Amygdala (tissue), 56 donors: Measurements from ENCODE around the gene RABIF.
"Not testable (repeated sequence)": the region's sequence is repeated elsewhere in the genome, so short reads cannot be mapped to it uniquely, and the experiment has no call there.

Experiments
- DNase-seq, 56 donors: peaks; one replicate each; lab custom pipeline; 2025; lab: John Stamatoyannopoulos, UW

Gene RABIF

DNA sequence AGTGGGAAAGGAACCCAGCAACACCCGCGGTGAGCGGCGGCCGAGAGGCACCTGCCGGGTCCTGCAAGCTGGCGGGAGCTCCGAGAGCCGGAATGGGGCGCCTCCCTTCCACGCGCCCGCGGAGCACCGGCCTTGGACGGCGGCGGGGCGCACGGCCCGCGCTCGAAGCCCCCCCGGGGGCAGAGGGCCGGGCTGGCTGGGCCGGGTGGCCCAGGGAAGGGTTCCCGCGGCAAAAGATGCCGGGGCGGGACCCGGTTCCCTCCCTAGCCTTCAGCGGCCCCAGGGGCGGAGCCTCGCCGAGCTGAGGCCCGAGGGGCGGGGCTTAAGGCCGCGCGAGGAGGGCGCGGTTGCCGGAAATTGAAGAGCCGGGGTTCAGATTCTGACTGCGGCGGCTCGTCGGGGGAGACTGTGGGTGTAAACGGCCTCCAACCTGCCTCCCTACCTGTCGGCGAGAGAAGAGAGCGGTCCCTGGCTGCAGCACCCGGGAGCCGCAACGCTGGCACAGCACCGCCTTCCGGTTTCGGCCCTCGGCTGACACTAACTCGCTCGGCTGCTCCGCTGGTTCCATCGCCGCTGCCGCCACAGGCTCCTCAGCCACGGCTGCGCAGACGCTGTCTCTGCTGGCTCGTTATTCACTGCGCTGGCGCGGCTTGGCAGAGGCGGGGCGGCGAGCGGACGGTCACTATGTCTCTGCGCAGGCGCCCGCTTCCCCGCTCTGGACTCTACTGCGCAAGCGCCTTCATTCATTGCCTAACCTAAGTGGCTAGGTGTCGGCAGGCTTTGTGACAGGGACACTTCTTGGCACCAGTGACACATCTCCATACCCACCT lies at the start of gene RABIF:
Gene RABIF, minus strand, starts transcription at position 619 of the 830 bp plus-strand sequence. Its CDS starts 51 bp downstream, at position 568.
- DNase-seq: peak; percentile 39 to 98 (median 91)

DNA sequence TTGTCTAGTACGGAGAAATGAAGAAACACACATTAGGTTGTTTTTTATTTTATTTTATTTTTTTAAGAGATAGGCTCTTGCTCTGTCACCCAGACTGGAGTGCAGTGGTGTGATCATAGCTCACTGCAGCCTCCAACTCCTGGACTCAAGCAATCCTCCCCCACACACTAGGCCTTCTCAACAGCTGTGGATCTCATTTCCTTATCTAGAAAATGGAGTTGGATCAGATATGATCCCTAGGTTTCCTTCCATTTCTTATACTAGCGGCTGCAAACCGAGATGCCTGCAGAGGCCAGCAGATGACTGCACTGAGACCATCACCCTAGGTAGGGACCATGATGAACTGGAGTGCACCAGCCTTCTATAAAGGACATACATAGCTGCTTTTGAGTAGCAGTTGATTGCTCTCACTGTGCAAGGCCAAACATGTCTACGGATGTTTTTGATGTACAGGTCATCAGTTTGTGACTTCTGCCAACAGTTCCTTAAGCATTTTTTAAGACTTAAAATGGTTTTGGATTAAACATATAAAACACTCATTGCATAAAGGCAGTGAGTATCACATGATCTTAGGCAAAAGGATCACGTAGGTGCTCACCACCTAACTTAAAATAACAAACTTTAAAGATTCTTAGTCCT lies 49.5 kb upstream of the RABIF start:
- no peak for DNase-seq

DNA sequence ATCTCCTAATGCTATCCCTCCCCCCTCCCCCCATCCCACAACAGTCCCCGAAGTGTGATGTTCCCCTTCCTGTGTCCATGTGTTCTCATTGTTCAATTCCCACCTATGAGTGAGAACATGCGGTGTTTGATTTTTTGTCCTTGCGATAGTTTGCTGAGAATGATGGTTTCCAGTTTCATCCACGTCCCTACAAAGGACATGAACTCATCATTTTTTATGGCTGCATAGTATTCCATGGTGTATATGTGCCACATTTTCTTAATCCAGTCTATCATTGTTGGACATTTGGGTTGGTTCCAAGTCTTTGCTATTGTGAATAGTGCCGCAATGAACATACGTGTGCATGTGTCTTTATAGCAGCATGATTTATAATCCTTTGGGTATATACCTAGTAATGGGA lies 47.5 kb upstream of the RABIF start:
- DNase-seq: not testable (repeated sequence)

DNA sequence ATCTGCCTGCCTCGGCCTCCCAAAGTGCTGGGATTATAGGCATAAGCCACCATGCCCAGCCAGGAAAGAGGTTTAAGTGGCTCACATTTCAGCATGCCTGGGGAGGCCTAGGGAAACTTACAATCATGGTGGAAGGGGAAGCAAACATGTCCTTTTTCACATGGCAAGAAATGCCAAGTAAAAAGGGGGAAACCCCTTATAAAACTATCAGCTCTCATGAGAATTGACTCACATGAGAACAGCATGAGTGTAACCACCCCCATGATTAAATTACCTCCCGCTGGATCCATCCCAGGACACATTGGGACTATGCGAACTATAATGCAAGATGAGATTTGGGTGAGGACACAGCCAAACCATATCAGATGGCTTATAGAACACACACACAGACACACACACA lies 46.9 kb upstream of the RABIF start:
- no peak for DNase-seq

DNA sequence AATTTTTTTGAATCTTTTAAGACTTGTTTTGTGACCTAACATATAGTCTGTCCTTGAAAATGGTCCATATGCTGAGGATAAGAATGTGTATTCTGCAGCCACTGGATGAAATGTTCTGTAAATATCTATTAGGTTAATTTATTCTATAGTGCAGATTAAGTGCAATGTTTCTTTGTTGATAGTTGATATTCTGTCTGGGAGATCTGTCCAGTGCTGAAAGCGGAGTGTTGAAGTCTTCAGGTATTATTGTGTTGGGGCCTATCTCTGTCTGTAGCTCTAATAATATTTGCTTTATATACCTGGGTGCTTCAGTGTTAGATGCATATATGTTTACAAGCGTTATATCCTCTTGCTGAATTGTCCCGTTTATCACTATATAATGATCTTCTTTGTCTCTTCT lies 45.8 kb upstream of the RABIF start:
- DNase-seq: no peak

DNA sequence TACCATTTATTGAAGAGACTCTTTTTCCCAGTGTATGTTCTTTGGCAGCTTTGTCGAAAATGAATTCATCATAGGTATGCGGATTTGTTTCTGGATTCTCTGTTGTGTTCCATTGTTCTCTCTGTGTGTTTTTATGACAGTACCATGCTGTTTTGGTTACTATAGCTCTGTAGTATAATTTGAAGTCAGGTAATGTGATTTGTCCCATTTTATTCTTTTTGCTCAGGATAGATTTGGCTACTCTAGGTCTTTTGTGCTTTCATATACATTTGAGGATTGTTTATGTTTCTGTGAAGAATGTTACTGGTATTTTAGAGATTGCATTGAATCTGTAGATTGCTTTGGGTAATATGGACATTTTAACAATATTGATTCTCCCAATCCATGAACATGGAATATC lies 43.5 kb upstream of the RABIF start:
- DNase-seq: no peak

DNA sequence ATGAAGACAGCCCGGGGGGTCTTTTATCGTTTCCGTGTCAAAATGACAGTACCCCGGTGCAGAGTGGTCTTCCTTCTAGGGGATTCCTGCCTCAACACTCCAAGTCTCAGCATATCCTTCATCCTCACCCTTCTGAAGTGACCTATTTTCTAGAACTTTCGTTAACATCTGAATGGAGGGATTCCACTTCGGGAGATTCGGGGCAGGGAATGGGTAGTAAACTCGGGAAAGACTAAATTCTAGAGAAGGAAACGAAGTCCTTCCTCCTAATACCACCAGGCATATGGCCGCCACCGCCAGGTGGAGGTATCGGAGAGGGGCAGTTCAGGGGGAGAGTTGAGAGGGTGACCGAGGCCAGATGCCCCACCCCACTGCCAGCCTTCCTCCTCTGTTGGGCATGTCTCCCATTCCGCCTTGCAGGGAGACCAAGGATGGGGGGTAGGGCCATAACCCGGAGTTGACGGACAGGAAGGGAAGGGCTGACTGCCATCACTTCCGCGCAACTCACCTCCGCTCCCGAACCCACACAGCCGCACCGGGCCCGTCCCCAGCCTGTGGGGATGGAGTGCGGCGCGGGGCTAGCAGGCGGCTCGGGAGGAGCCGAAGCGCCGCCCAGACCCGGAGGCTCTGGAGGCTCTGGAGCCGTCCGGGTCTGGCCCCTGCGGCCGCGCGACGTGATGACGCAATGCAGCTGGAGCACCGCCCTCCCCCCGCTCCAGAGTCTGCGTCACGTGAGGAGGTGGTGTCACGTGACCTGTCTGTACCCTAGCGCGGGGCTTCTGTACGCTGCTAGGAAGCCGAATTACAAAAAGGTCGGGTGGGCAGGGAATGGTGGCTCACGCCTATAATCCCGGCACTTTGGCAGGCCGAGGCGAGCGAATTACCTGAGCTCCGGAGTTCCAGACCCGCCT lies 37.9 kb upstream of the RABIF start, which contains the start of gene KLHL12:
Gene KLHL12, minus strand, starts transcription at position 654 of the 911 bp plus-strand sequence. CDS start 2,072 bp downstream, outside the sequence.
- peak; percentile 47 to 97 (median 89) for DNase-seq

DNA sequence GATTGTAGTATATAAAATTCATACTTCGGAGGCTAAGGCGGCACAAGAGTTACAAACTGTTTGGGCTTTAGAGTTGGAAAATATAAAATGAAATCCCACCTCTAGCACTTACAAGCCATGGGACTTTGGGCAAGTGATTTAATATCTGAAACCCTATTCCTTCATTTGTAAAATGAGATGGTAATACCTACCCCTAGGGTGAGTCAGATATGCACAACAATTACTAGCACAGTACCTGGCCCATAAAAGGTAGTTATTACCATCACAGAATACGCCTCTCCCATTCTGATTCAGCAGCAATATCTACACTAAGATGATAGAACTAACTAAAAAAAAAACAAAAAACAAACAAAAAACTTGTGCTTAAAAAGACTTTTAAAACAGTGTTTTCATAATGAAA lies 34.6 kb upstream of the RABIF start:
- DNase-seq: no peak

DNA sequence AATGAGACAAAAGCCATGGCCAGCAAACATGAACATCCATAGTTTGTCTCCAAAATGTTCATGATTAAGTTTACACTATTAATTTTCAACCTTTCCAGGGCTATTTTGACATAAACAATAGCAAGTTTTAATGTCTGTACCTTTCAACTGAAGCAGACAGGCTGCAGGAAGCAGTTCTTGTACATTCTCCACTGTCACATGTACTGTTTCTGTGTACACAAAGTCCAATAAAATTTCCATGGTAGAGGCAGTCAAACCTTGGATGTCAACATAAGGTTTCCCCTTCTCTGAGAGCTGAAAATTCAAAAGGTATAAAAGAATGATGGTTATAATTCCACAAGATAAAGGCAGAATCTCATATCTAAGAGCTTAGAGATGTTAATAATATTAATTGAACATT lies 30.7 kb upstream of the RABIF start:
- no peak for DNase-seq

DNA sequence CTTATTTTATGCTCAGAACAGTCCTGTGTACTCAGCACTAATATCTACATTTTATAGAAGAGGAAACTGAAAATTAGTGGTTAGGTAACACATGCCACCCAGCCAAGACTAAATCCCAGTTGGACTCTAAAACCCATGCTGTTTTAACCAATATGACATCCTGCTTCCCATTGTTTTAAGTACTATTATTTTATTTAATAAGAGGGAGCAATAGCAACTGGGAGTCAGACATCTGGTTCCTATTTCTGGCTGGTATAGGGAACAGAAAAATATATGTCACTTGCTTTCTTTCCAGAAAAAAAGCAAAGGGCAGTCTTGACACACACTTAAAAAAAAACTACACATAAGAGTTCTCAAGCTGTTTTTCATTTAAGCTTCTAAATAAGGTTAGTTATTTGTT lies 26.2 kb upstream of the RABIF start:
- no peak for DNase-seq

DNA sequence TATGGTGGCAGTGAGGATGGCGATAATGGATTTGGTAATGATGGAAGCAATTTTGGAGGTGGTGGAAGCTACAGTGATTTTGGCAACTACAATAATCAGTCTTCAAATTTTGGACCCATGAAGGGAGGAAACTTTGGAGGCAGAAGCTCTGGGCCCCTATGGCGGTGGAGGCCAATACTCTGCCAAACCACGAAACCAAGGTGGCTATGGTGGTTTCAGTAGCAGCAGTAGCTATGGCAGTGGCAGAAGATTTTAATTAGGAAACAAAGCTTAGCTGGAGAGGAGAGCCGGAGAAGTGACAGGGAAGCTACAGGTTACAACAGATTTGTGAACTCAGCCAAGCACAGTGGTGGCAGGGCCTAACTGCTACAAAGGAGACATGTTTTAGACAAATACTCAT lies 23.5 kb upstream of the RABIF start:
- not testable (repeated sequence) for DNase-seq

DNA sequence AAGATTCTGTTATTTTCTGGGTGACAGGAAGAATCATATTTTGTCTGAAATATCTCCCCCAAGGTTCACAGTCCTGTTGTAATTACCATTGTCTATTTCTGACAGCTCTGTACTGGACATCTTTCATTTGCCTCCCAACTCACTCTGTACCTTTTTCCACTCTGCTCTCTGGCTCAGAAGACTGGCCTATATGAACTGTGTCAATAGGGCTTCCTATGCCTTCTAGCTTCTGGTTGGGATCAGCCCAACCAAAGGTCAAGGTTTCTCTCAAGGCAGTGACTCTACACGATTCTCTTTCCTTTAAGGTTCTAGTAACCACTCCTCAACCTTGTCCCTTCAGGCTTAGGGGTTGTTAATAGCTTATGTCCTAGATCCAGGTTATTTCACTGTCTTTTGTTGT lies 20.5 kb upstream of the RABIF start:
- no peak for DNase-seq

DNA sequence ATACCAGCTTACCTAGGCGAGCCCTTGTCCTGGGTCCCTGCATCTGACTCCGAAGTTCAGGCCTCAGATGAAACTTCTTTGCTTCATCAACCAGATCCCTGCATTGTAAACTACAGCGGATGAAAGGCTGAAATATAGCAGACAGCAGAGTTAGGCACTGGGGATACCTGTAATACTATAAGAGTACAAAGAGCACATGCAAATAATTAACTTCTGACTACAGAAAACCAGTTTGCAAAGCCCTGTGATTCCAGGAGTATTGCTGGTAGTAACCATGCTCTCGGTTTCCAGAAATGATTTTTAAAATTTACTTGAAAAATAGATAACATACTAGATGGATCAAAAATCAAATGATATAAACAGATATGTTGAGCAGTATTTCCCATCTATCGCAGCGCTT lies 20.0 kb upstream of the RABIF start:
- DNase-seq: no peak

DNA sequence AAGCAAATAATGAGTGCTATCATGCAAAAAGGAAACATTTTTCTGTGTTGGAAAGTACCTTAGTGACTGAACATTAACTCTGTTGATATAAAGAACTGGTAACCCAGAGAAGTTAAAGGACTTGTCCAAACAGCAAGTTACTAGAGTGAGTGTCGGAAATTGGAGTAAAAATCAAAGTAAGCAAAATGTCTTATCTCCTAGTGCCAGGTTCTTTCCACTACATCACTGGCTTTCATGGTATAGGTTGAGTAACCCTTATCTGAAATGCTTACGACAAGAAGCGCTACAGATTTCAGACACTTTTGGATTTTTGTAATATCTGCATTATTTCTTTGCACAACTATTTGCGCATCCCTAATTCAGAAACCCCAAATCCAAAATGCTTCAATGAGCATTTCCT lies 16.4 kb upstream of the RABIF start:
- no peak for DNase-seq

DNA sequence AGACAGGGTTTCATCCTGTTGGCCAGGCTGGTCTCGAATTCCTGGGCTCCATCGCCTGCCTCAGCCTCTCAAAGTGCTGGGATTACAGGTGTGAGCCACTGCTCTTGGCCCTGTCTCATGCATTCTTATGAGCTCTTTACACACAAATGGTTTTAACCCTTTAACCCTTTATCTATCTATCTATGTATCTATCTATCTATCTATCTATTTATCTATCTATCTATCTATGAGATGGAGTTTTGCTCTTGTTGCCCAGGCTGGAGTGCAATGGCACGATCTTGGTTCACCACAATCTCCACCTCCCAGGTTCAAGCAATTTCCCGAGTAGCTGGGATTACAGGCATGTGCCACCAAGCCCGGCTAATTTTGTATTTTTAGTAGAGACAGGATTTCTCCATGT lies 14.9 kb upstream of the RABIF start:
- DNase-seq: not testable (repeated sequence)

DNA sequence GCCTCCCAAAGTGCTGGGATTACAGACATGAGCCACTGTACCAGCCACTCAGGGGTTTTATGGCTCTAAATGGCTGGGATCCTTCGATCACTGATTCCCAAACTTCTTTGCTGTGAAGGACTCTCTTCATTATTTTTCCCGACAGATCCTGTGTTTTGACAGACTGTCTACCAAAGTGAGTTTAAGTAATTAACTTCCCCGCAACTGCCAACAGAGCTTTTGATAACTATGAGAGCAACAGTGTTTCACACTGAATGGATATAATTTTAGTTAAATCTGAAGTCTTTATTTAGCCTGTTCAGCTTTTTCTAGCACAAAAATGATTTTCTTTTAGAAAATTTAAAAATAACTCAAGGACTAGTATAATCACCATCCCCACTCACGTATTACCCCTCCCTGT lies 12.6 kb upstream of the RABIF start:
- DNase-seq: no peak

DNA sequence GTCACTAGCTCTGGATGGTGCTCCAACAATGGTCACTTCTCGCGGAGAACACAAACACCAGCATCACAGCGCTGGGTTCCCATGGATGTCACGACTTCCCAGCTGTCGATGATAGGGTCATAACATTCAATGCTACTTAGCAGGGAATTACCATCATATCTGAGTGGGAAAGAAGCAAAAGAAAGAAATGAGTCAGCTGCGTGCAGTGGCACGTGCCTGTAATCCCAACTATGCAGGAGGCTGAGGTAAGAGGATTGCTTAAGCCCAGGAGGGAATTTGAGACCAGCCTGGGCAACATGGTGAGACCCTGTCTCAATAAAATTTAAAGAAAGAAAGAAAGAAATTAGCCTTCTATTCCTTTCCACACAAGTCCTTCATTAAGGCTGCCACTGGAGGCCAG lies 3.6 kb upstream of the RABIF start:
- no peak for DNase-seq

DNA sequence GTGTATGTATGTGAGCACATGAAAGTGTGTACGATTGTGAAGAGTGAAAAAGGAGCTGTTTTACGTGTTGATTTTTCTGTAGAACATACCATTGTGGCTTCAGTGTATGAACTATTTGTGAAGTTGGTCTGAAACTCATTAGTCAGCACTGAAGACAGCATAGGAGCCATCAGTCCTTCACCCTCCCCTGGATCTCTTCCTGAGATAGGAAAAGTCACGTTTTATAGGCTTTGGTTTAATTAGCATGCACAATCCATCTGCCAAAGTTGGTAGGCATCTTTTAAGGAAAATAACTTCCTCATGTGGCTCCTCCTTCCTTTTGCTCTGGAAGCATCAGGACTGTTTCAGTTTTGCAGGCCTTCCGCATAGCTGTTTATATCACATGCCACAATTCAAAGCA lies 1.4 kb upstream of the RABIF start:
- no peak for DNase-seq

DNA sequence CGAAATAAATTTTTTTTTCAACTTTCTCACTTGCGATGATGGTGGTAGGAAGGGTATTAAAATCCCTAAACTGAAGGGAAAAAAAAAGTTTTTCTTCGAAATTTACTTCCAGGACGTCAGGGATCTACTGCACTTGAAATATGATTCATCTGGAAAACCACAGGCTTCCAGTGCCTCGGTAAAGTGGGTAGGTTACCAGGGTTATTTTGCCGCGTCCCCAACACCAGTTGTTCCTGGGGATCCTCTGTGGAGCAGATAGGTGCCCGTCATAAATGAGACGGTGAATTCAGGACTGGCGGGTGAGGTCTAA lies 773 bp downstream of the RABIF start:
- DNase-seq: no peak

DNA sequence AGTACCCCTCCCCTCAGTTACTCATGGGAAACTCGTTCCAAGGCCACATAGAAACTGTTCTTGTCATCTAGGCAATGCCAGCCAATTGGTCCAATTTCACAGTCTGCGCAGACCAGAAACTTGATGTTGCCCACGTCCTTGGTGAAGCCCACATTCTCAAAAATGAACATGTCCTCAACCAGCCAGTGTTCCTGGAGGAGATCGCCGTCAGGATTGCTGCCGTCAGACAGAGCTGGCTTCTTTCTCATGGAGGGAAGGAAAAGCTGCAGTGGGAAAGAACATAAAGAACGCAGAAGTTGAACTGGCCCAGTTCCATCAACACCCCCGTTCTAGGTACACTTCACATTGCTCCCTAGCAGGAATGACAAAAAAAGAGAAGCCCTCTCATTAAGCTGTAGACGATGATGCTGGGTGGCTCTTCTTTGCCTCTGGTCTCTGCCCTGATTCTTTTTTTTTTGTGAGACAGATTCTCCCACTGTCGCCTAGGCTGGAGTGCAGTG lies 7.9 kb downstream of the RABIF start:
- no peak for DNase-seq

DNA sequence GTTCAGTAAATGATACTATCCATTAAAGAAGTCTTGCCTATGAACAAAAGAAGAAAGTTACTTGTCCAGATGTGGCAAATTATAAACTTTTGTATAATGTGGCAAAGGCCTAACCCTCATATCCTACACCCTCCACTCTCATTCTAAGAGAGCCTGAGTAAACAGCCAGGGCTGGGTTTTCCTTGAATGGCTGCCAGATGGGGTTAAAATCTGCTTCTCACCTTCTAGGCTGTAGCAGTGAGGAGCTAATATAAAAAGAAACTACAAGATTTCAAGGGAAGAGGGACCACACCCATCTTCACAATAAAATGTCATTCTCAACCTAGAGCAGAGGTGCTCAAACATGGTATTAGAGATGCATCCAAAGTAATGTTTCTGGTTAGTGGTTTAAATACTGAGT lies 8.9 kb downstream of the RABIF start:
- no peak for DNase-seq
